ENCODE data around the gene AHCYL2. TPM values are rescaled to one million over a fixed set of nuclear protein-coding genes. Genes with fewer than 3 reads are reported as not detected.

AHCYL2 gene
- 10 to 100 TPM; 21.5 to 39.8 TPM for total RNA-seq

- Mint-ChIP-seq H3K27ac (peak within 1 kb of the TSS; percentile 94), H3K4me1 (peaks cover 22% of the 10 kb centered on the region), H3K36me3 (ENCODE audit: low read depth) (no peaks in the 10 kb centered on the region), H3K4me3 (peak within 1 kb of the TSS; percentile 92), H3K9me3 (no peaks in the 10 kb centered on the region), H3K27me3 (no peaks in the 10 kb centered on the region)
- peak; percentile 91 for ATAC-seq (replicated peaks)
Observed at GRCh38 chr7:129224251-129225205, at the start of gene AHCYL2. Gene AHCYL2, plus strand, starts transcription at chr7:129225030.

GRCh38 chr7:129176916-129177710, 47.7 kb upstream of the AHCYL2 start:
- H3K27ac Mint-ChIP-seq, result no peak overlapping the region
- H3K27me3 Mint-ChIP-seq, result peaks cover 15% of the 10 kb centered on the region
- no peaks in the 10 kb centered on the region for H3K9me3 Mint-ChIP-seq
- no peak for ATAC-seq (replicated peaks)
- no peaks in the 10 kb centered on the region for H3K36me3 Mint-ChIP-seq (ENCODE audit: low read depth)
- H3K4me1 Mint-ChIP-seq, result no peaks in the 10 kb centered on the region
- H3K4me3 Mint-ChIP-seq, result no peak overlapping the region

GRCh38 chr7:129184981-129185670, 39.7 kb upstream of the AHCYL2 start:
- H3K27ac Mint-ChIP-seq, result no peak overlapping the region
- peaks cover 30% of the 10 kb centered on the region for H3K27me3 Mint-ChIP-seq
- no peaks in the 10 kb centered on the region for H3K36me3 Mint-ChIP-seq (ENCODE audit: low read depth)
- H3K4me1 Mint-ChIP-seq, result peaks cover 5% of the 10 kb centered on the region
- H3K9me3 Mint-ChIP-seq, result no peaks in the 10 kb centered on the region
- ATAC-seq (replicated peaks), result no peak
- no peak overlapping the region for H3K4me3 Mint-ChIP-seq

- H3K4me3 Mint-ChIP-seq, result no peak overlapping the region
- peaks cover 32% of the 10 kb centered on the region for H3K27me3 Mint-ChIP-seq
- peaks cover 5% of the 10 kb centered on the region for H3K4me1 Mint-ChIP-seq
- H3K27ac Mint-ChIP-seq, result no peak overlapping the region
- H3K36me3 Mint-ChIP-seq (ENCODE audit: low read depth), result no peaks in the 10 kb centered on the region
- H3K9me3 Mint-ChIP-seq, result no peaks in the 10 kb centered on the region
- ATAC-seq (replicated peaks), result no peak
Observed at GRCh38 chr7:129186749-129187260, 38.0 kb upstream of the AHCYL2 start.

GRCh38 chr7:129187681-129188371, 37.0 kb upstream of the AHCYL2 start:
- H3K27me3 Mint-ChIP-seq, result peaks cover 41% of the 10 kb centered on the region
- no peak for ATAC-seq (replicated peaks)
- H3K9me3 Mint-ChIP-seq, result no peaks in the 10 kb centered on the region
- no peaks in the 10 kb centered on the region for H3K36me3 Mint-ChIP-seq (ENCODE audit: low read depth)
- peaks cover 5% of the 10 kb centered on the region for H3K4me1 Mint-ChIP-seq
- H3K4me3 Mint-ChIP-seq, result peak overlapping the region; percentile 66
- no peak overlapping the region for H3K27ac Mint-ChIP-seq

GRCh38 chr7:129188372-129188891, 36.4 kb upstream of the AHCYL2 start, which contains the start of gene SMO:
Gene SMO, plus strand, starts transcription at chr7:129188633. Its CDS starts 519 bp downstream, at chr7:129189152.
- no peaks in the 10 kb centered on the region for H3K9me3 Mint-ChIP-seq
- H3K27ac Mint-ChIP-seq, result no peak within 1 kb of the TSS
- no peaks in the 10 kb centered on the region for H3K36me3 Mint-ChIP-seq (ENCODE audit: low read depth)
- peak within 1 kb of the TSS; percentile 66 for H3K4me3 Mint-ChIP-seq
- peaks cover 5% of the 10 kb centered on the region for H3K4me1 Mint-ChIP-seq
- peaks cover 41% of the 10 kb centered on the region for H3K27me3 Mint-ChIP-seq
- peak; percentile 29 for ATAC-seq (replicated peaks)

DNA sequence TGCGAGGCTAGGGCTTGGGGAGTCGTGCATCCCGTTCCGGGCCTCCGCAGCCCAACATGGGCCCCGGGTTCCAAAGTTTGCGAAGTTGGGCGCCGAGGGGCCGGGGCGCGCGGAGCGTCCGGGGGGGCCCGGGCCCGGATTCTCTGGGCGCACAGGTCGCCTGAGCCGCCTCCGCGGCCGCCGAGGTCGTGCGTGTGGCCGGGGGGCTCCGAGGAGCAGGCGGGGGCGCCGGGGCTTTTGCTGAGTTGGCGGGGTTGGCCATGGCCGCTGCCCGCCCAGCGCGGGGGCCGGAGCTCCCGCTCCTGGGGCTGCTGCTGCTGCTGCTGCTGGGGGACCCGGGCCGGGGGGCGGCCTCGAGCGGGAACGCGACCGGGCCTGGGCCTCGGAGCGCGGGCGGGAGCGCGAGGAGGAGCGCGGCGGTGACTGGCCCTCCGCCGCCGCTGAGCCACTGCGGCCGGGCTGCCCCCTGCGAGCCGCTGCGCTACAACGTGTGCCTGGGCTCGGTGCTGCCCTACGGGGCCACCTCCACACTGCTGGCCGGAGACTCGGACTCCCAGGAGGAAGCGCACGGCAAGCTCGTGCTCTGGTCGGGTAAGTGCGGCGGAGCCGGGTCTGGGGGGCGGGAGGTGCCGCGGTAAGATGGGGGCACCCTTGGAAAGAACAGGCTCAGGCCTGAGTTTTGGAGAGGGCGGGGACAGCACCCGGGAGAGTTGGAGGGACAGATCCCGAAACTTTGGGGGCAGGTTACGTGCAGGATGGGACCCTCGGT, 35.8 kb upstream of the AHCYL2 start:
- Mint-ChIP-seq H3K36me3 (ENCODE audit: low read depth) (no peaks in the 10 kb centered on the region), H3K9me3 (no peaks in the 10 kb centered on the region), H3K4me3 (peak overlapping the region; percentile 66), H3K4me1 (peaks cover 5% of the 10 kb centered on the region), H3K27ac (no peak overlapping the region), H3K27me3 (peaks cover 41% of the 10 kb centered on the region)
- ATAC-seq (replicated peaks), result peak; percentile 28

DNA sequence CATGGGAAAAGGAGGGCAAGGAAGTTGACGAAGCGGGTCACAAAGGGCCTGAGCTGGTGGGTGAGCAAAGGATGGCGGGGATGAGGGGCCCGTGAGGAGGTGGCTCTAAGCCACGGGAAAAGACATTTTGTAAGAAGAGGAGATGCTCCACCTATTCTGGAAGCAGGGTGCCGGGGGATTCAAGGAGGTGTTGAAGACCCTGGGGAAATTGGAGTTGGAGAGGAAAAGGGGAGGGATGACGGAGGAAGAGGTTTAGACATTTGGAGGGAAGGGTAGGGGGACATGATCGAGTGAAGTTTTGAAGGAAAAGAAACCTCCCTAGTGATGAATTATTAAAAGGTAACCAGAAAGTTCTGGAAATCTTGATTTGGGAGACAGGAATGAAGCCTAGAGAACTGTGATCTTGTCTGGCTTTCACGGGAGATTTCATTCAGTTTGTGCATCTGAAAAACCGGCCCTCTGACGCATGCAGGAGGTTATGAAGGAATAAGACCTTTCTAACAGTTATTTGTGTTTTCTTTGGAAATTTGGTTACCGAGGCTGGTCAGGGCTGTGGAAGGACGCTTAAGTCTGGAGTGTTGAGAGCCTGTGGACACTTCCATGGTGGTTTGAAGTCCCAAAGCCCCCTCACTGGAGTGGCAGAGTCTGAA, 35.0 kb upstream of the AHCYL2 start:
- no peak for ATAC-seq (replicated peaks)
- Mint-ChIP-seq H3K4me1 (peaks cover 5% of the 10 kb centered on the region), H3K27me3 (peaks cover 41% of the 10 kb centered on the region), H3K9me3 (no peaks in the 10 kb centered on the region), H3K4me3 (peak overlapping the region; percentile 54), H3K36me3 (ENCODE audit: low read depth) (no peaks in the 10 kb centered on the region), H3K27ac (no peak overlapping the region)

DNA sequence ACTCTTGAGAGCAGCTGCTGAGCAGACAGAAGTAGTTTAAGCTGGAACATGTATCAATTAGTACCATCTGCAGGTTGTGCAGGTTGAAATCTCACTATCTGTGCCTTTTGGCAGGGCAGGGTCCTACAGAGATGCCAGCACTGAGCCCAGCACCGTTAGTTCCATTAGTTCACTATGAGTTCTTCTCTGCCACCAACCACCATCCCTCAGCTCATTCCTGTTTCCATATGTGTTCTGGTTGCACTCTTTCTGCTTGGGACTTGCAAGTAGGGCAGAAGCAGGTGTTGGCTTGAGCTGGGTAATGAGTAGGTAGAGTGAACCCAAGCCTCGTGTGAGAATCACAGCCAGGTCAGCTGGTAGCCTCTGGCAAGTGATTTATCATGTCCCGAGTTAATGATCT, 33.6 kb upstream of the AHCYL2 start:
- ATAC-seq (replicated peaks), result no peak
- Mint-ChIP-seq H3K36me3 (ENCODE audit: low read depth) (no peaks in the 10 kb centered on the region), H3K9me3 (no peaks in the 10 kb centered on the region), H3K27ac (no peak overlapping the region), H3K4me3 (no peak overlapping the region), H3K27me3 (peaks cover 37% of the 10 kb centered on the region), H3K4me1 (peaks cover 5% of the 10 kb centered on the region)

DNA sequence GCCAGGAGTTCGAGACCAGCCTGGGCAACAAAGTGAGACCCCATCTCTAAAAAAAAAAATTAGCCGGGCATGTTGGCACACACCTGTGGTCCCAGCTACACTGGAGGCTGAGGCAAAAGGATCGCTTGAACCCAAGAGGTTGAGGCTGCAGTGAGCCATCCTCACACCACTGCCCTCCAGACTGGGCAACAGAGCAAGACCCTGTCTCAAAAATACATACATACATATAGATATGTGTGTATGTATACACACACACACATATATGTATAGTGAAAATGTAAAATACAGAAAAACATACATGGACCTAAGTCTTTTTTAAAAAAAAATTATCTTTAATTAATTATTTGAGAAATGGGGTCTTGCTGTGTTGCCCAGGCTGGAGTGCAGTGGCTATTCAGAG, 30.9 kb upstream of the AHCYL2 start:
- H3K4me1 Mint-ChIP-seq, result peaks cover 5% of the 10 kb centered on the region
- ATAC-seq (replicated peaks), result no peak
- no peak overlapping the region for H3K4me3 Mint-ChIP-seq
- H3K9me3 Mint-ChIP-seq, result no peaks in the 10 kb centered on the region
- H3K27ac Mint-ChIP-seq, result no peak overlapping the region
- H3K36me3 Mint-ChIP-seq (ENCODE audit: low read depth), result no peaks in the 10 kb centered on the region
- peaks cover 27% of the 10 kb centered on the region for H3K27me3 Mint-ChIP-seq

GRCh38 chr7:129197771-129198170, 27.1 kb upstream of the AHCYL2 start:
- Mint-ChIP-seq H3K27ac (no peak overlapping the region), H3K36me3 (ENCODE audit: low read depth) (no peaks in the 10 kb centered on the region), H3K27me3 (no peaks in the 10 kb centered on the region), H3K4me1 (no peaks in the 10 kb centered on the region), H3K9me3 (no peaks in the 10 kb centered on the region), H3K4me3 (no peak overlapping the region)
- ATAC-seq (replicated peaks), result no peak

DNA sequence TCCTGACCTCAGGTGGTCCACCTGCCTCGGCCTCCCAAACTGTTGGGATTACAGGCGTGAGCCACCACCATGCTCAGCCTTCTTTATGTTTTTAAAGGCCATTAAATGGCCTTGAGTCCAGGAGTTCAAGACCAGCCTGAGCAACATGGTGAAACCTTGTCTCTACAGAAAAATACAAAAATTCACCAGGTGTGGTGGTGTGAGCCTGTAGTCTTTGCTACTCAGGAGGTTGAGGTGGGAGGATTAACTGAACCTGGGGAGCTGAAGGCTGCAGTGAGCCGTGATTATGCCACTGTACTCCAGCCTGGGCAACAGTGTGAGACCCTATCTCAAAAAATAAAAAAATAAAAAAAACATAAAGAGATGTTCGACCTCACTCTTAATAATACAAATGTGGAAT, 25.4 kb upstream of the AHCYL2 start:
- Mint-ChIP-seq H3K27me3 (peaks cover 4% of the 10 kb centered on the region), H3K36me3 (ENCODE audit: low read depth) (no peaks in the 10 kb centered on the region), H3K9me3 (no peaks in the 10 kb centered on the region), H3K4me3 (no peak overlapping the region), H3K4me1 (no peaks in the 10 kb centered on the region), H3K27ac (no peak overlapping the region)
- no peak for ATAC-seq (replicated peaks)

Measured in activated T-helper 17 cell treated with anti-CD3 and anti-CD28 coated beads, Interleukin-2, amount 50 U/mL, for 72 hours (primary cell).